Neural cell (in vitro differentiated cells): ENCODE results near the gene ZNF274. TPM values are rescaled to one million over a fixed set of nuclear protein-coding genes. Genes with fewer than 3 reads are reported as not detected.

Experiments used
- H2AFZ ChIP-seq: fragments of 200-600, 300-800 bp; sonication (generic), shearing (Covaris generic); 2 replicates; pipeline ENCODE4 v1.6.0; 2014; ENCODE audit warnings: low read depth, mild to moderate bottlenecking, antibody characterized with exemption, low read length, moderate library complexity
- H3F3A ChIP-seq: fragments of 200-600 bp; shearing (Covaris generic); 2 replicates; pipeline ENCODE4 v1.6.1; 2016; ENCODE audit warnings: mild to moderate bottlenecking, moderate library complexity, mixed read lengths, antibody characterized with exemption, low read length; ENCODE audit not compliant: insufficient read depth, poor library complexity, severe bottlenecking
- H3K27ac ChIP-seq: fragments of 200-600, 300-800 bp; sonication (generic), shearing (Covaris generic); 2 replicates; pipeline ENCODE4 v1.5.1; 2014; ENCODE audit warnings: mild to moderate bottlenecking, low read length, moderate library complexity
- H3K27me3 ChIP-seq: fragments of 300-800, 200-600 bp; sonication (generic), shearing (Covaris generic); 2 replicates; pipeline ENCODE4 v1.6.0; 2014; ENCODE audit warnings: mild to moderate bottlenecking, low read depth, low read length, moderate library complexity; ENCODE audit not compliant: insufficient read depth
- H3K36me3 ChIP-seq: fragments of 300-800, 200-600 bp; sonication (generic), shearing (Covaris generic); 2 replicates; pipeline ENCODE4 v1.5.1; 2014; ENCODE audit warnings: mild to moderate bottlenecking, antibody characterized with exemption, low read length, moderate library complexity; ENCODE audit not compliant: insufficient read depth
- H3K4me2 ChIP-seq: fragments of 300-800, 200-600 bp; sonication (generic), shearing (Covaris generic); 2 replicates; pipeline ENCODE4 v1.6.0; 2014; ENCODE audit warnings: mild to moderate bottlenecking, low read length
- H3K4me3 ChIP-seq: fragments of 300-800, 200-600 bp; sonication (generic), shearing (Covaris generic); 2 replicates; pipeline ENCODE4 v1.5.1; 2014; ENCODE audit warnings: mild to moderate bottlenecking, low read length, moderate library complexity
- H3K79me2 ChIP-seq: fragments of 200-600 bp; shearing (Covaris generic); replicated peaks from 2 replicates; pipeline ENCODE4 v1.6.0; 2014; ENCODE audit warnings: mild to moderate bottlenecking, low read length, moderate library complexity; ENCODE audit not compliant: insufficient read depth
- H3K9ac ChIP-seq: fragments of 300-800, 200-600 bp; sonication (generic), shearing (Covaris generic); 2 replicates; pipeline ENCODE4 v1.6.1; 2016; ENCODE audit warnings: mild to moderate bottlenecking, low read length, mixed read lengths
- H3K9me2 ChIP-seq: fragments of 200-600 bp; shearing (Covaris generic); 2 replicates; pipeline ENCODE4 v1.6.1; 2016; ENCODE audit warnings: mild to moderate bottlenecking, low read length, mixed read lengths; ENCODE audit not compliant: insufficient read depth
- H3K9me3 ChIP-seq: fragments of 200-600, 300-800 bp; sonication (generic), shearing (Covaris generic); 2 replicates; pipeline ENCODE4 v1.6.1; 2016; ENCODE audit warnings: mild to moderate bottlenecking, mixed run types, low read length, moderate library complexity, mixed read lengths
- H4K20me1 ChIP-seq: fragments of 200-600 bp; shearing (Covaris generic); 2 replicates; pipeline ENCODE4 v1.6.1; 2016; ENCODE audit warnings: mild to moderate bottlenecking, mixed run types; ENCODE audit not compliant: insufficient read depth
- CTCF ChIP-seq: fragments of 450-650 bp; IDR thresholded peaks from 2 replicates; pipeline ENCODE4 v1.5.1; 2014; ENCODE audit warnings: antibody characterized with exemption, mild to moderate bottlenecking, moderate library complexity; ENCODE audit not compliant: poor library complexity, severe bottlenecking
- EP300 ChIP-seq: fragments of 450-650 bp; conservative IDR thresholded peaks from 2 replicates; pipeline ENCODE4 v1.6.1; 2014; ENCODE audit warnings: antibody characterized with exemption, mild to moderate bottlenecking, moderate library complexity; ENCODE audit not compliant: poor library complexity, severe bottlenecking
- EZH2 ChIP-seq: fragments of 200-600, 300-800 bp; shearing (Covaris generic), sonication (generic); IDR thresholded peaks from 2 replicates; pipeline ENCODE4 v1.6.1; 2014; ENCODE audit warnings: antibody characterized with exemption, low read length, borderline replicate concordance, mild to moderate bottlenecking; ENCODE audit not compliant: insufficient read depth, poor library complexity, severe bottlenecking
- MXI1 ChIP-seq: fragments of 450-650 bp; conservative IDR thresholded peaks from 2 replicates; pipeline ENCODE4 v1.6.1; 2014; ENCODE audit warnings: antibody characterized with exemption, mild to moderate bottlenecking; ENCODE audit not compliant: poor library complexity, severe bottlenecking
- POLR2AphosphoS5 ChIP-seq: IDR thresholded peaks from 2 replicates; pipeline ENCODE4 v1.6.1; 2012
- RAD21 ChIP-seq: fragments of 450-650 bp; conservative IDR thresholded peaks from 2 replicates; pipeline ENCODE4 v1.6.1; 2014; ENCODE audit warnings: antibody characterized with exemption, mild to moderate bottlenecking, moderate library complexity
- REST ChIP-seq: IDR thresholded peaks from 2 replicates; pipeline ENCODE4 v1.6.1; 2012; ENCODE audit warnings: borderline replicate concordance
- SMC3 ChIP-seq: fragments of 450-650 bp; conservative IDR thresholded peaks from 2 replicates; pipeline ENCODE4 v1.6.1; 2014; ENCODE audit warnings: antibody characterized with exemption, mild to moderate bottlenecking, moderate library complexity; ENCODE audit not compliant: poor library complexity
- TAF1 ChIP-seq: IDR thresholded peaks from 2 replicates; pipeline ENCODE4 v1.6.1; 2012; ENCODE audit warnings: low read depth
- polyA plus RNA-seq: library from polyadenylated mRNA; depleted of rRNA; stranded (reverse); fragments of >200 nt; gene quantifications from 2 replicates; pipeline ENCODE4 v1.2.3, GENCODE V29; 2014

The ZNF274 gene
- polyA plus RNA-seq, 1 donor from 2014 or later = 47.2 TPM

DNA sequence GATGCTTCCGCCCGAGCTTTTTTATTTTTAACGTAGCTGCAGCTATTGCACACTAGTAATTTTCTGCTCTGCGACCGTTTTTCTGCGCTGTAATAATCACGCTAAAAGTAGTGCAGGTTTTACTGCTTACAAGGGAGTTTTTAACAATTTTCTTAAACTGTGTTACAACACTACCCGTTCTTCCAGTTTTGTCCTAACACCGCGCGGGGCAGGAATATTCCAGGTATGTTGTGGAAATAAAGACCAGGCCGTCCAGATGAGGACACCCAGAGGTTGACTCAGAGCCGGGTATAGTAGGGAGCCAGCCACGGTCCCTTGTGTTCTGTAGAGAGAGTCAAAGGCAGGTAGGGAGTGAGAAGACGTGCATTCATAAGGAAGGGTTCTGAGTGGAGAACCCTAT lies 21.7 kb downstream of the ZNF274 start:
- peaks cover 85% of the 10 kb centered on the region for H3K9me3 ChIP-seq
- peaks cover 60% of the 10 kb centered on the region for H3K36me3 ChIP-seq
- no peak overlapping the region for H3K9ac ChIP-seq
- no peak overlapping the region for H3K4me2 ChIP-seq
- no peaks in the 10 kb centered on the region for H3F3A ChIP-seq
- no peak overlapping the region for H2AFZ ChIP-seq
- no peak overlapping the region for H3K27ac ChIP-seq
- H3K4me3 ChIP-seq = no peak overlapping the region
- TF ChIP-seq POLR2AphosphoS5 (no peak), TAF1 (no peak), EZH2 (no peak), MXI1 (no peak), RAD21 (no peak), EP300 (no peak), SMC3 (no peak), CTCF (no peak), REST (no peak)
- no peaks in the 10 kb centered on the region for H4K20me1 ChIP-seq
- H3K27me3 ChIP-seq = no peaks in the 10 kb centered on the region
- no peaks in the 10 kb centered on the region for H3K79me2 ChIP-seq
- H3K9me2 ChIP-seq = no peaks in the 10 kb centered on the region

DNA sequence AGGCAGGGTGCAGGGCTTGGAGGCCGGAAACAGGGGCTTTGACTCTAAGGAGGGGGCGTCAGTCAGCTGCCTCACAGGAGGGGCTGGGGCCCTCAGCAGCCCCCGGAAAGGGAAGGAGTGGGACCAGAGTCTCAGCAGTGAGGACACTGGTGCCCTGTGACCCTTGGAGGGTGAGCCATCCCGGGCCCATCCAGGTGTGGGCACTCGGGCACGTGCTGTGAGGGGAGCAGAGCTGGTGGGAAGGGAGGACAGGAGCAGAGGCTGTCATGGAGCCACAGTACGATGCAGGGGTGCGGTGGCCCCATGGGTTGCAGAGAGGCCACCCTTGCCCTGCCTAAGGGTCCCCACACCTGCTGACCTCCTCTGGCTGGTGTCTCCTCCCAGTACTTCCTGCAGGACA lies 26.7 kb downstream of the ZNF274 start:
- no peak for TF ChIP-seq RAD21
- no peak for TF ChIP-seq REST
- TF ChIP-seq POLR2AphosphoS5 = no peak
- no peak for TF ChIP-seq EP300
- no peak for TF ChIP-seq SMC3
- TF ChIP-seq EZH2 = no peak
- TF ChIP-seq CTCF = no peak
- no peak for TF ChIP-seq MXI1
- TF ChIP-seq TAF1 = no peak
- no peak overlapping the region for H2AFZ ChIP-seq
- peaks cover 84% of the 10 kb centered on the region for H3K36me3 ChIP-seq
- no peak overlapping the region for H3K9ac ChIP-seq
- H3K27ac ChIP-seq = no peak overlapping the region
- no peak overlapping the region for H3K4me2 ChIP-seq
- H3K9me3 ChIP-seq = peaks cover 89% of the 10 kb centered on the region
- H4K20me1 ChIP-seq = no peaks in the 10 kb centered on the region
- no peaks in the 10 kb centered on the region for H3F3A ChIP-seq
- no peaks in the 10 kb centered on the region for H3K79me2 ChIP-seq
- no peak overlapping the region for H3K4me3 ChIP-seq
- no peaks in the 10 kb centered on the region for H3K9me2 ChIP-seq
- no peaks in the 10 kb centered on the region for H3K27me3 ChIP-seq
